SU-DHL-6 (cell line): ENCODE results near the gene PARP14.

Source experiments
- H2AFZ ChIP-seq: fragments of 200-600 bp; sonication (generic); 2 replicates; pipeline ENCODE4 v1.6.1; 2014; ENCODE audit warnings: low read depth, mild to moderate bottlenecking, moderate library complexity, mixed read lengths, antibody characterized with exemption, low read length; ENCODE audit not compliant: severe bottlenecking
- H3F3A ChIP-seq: fragments of 200-600 bp; shearing (Covaris generic); 2 replicates; pipeline ENCODE4 v1.6.0; 2016; ENCODE audit warnings: antibody characterized with exemption, mild to moderate bottlenecking; ENCODE audit not compliant: insufficient read depth
- H3K27ac ChIP-seq: fragments of 200-600 bp; sonication (generic); 2 replicates; pipeline ENCODE4 v1.5.1; 2016; ENCODE audit warnings: low read depth, mild to moderate bottlenecking, low read length, moderate library complexity, mixed read lengths
- H3K27me3 ChIP-seq: fragments of 200-600 bp; sonication (generic), shearing (Covaris generic); 2 replicates; pipeline ENCODE4 v1.6.0; 2014; ENCODE audit warnings: mild to moderate bottlenecking, low read length
- H3K36me3 ChIP-seq: fragments of 200-600 bp; sonication (generic); 2 replicates; pipeline ENCODE4 v1.6.1; 2014; ENCODE audit warnings: mild to moderate bottlenecking, low read length, mixed read lengths
- H3K4me2 ChIP-seq: fragments of 300-600, 200-600 bp; shearing (Covaris generic), sonication (generic); 2 replicates; pipeline ENCODE4 v1.6.0; 2014; ENCODE audit warnings: low read length, low read depth, mild to moderate bottlenecking; ENCODE audit not compliant: poor library complexity, severe bottlenecking
- H3K4me3 ChIP-seq: fragments of 200-600 bp; sonication (generic); 2 replicates; pipeline ENCODE4 v1.5.1; 2014; ENCODE audit warnings: antibody characterized with exemption, low read length, mild to moderate bottlenecking, mixed read lengths; ENCODE audit not compliant: insufficient read depth, poor library complexity, severe bottlenecking
- H3K79me2 ChIP-seq: fragments of 200-600 bp; sonication (generic); 2 replicates; pipeline ENCODE4 v1.6.1; 2014; ENCODE audit warnings: mild to moderate bottlenecking, low read length, moderate library complexity; ENCODE audit not compliant: insufficient read depth
- H3K9ac ChIP-seq: fragments of 200-600 bp; sonication (generic); 2 replicates; pipeline ENCODE4 v1.7.0; 2014; ENCODE audit warnings: mild to moderate bottlenecking, low read length
- H3K9me2 ChIP-seq: fragments of 200-600 bp; sonication (generic); replicated peaks from 2 replicates; pipeline ENCODE4 v1.6.1; 2014; ENCODE audit warnings: low read length; ENCODE audit not compliant: insufficient read depth
- H3K9me3 ChIP-seq: fragments of 200-600 bp; sonication (generic); 2 replicates; pipeline ENCODE4 v1.6.1; 2014; ENCODE audit warnings: low read length, mixed read lengths; ENCODE audit not compliant: insufficient read depth
- H4K20me1 ChIP-seq: fragments of 200-600 bp; sonication (generic); 2 replicates; pipeline ENCODE4 v1.6.1; 2014; ENCODE audit warnings: low read depth, mild to moderate bottlenecking, antibody characterized with exemption, low read length, moderate library complexity, mixed read lengths
- EZH2phosphoT487 ChIP-seq: fragments of 200-600 bp; sonication (generic), shearing (Covaris generic); conservative IDR thresholded peaks from 2 replicates; pipeline ENCODE4 v1.6.1; 2018; ENCODE audit warnings: mild to moderate bottlenecking, antibody characterized with exemption, low read length, moderate library complexity, mixed read lengths
- TF ChIP-seq, protein P1 (sequence below): fragments of 200-600 bp; sonication (generic); IDR thresholded peaks from one replicate; pipeline ENCODE4 v1.5.1; 2017; ENCODE audit warnings: antibody characterized with exemption, mild to moderate bottlenecking, low read length, moderate library complexity; ENCODE audit not compliant: insufficient read depth, poor library complexity, severe bottlenecking

PARP14 gene

DNA sequence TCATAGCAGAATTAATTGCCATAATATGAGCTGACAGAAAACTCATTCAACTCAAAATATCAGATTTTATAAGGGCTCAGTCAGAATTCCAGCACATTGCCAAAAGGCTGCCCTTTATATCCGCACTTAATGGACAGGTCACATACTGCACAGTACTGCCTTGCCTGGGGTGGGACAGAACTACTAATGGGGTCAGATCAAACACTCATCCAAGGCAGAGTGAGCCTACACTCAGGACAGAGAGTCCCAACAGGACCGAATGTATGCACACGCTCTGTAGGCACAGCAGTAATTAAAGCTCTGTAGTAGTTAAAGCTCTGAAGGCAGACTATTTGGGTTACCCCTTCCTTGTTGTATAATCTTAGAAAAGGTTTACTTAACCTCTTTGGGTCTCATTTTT is 85.8 kb downstream of the PARP14 start:
- Histone ChIP-seq H3K36me3 (no peaks in the 10 kb centered on the region), H3K9ac (no peak overlapping the region), H2AFZ (no peak overlapping the region), H3K27ac (no peak overlapping the region), H3F3A (no peaks in the 10 kb centered on the region), H3K4me2 (no peak overlapping the region), H3K27me3 (no peaks in the 10 kb centered on the region), H3K79me2 (no peaks in the 10 kb centered on the region), H3K9me3 (no peaks in the 10 kb centered on the region), H3K9me2 (no peaks in the 10 kb centered on the region), H3K4me3 (no peak overlapping the region), H4K20me1 (no peaks in the 10 kb centered on the region)
- no peak for TF ChIP-seq EZH2phosphoT487
- TF ChIP-seq, protein P1, sequence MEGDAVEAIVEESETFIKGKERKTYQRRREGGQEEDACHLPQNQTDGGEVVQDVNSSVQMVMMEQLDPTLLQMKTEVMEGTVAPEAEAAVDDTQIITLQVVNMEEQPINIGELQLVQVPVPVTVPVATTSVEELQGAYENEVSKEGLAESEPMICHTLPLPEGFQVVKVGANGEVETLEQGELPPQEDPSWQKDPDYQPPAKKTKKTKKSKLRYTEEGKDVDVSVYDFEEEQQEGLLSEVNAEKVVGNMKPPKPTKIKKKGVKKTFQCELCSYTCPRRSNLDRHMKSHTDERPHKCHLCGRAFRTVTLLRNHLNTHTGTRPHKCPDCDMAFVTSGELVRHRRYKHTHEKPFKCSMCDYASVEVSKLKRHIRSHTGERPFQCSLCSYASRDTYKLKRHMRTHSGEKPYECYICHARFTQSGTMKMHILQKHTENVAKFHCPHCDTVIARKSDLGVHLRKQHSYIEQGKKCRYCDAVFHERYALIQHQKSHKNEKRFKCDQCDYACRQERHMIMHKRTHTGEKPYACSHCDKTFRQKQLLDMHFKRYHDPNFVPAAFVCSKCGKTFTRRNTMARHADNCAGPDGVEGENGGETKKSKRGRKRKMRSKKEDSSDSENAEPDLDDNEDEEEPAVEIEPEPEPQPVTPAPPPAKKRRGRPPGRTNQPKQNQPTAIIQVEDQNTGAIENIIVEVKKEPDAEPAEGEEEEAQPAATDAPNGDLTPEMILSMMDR, result no peak

DNA sequence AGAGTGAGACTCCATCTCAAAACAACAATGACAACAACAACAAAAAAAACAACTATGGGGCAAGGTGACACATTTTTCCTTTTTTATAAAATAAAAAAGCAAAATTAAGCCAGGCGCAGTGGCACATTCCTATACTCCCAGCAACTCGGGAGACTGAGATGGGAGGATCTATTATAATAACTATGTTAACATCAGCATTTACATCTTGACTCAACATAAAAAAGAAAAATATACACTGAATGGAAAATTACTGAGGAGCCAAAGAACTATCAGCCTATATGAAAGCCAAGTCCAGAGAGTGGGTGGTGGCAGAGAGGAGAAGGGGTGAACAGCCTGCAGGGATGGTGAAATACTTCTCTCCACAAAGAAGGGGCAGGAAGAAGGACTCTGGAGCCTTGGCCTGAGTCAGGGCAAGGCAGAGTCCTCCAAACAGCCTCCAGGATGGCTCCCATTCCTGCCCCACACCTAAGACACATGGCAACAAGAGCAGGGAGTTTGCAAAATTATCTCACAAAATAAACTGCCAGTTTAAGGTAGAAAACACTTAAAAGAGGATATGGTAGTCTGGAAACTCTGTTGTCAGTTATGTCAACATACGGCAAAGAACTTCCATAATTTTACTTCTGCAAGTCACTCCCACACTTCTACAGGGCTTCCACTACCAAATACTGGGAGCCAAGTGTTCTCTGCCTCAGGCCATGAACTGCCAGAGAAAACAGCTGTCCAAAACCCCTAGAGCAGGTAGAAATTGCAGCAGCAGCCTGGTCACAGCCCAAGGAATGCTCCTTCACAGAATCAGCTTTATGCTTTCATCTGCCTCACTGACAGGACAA is 87.1 kb downstream of the PARP14 start:
- Histone ChIP-seq H3K79me2 (no peaks in the 10 kb centered on the region), H2AFZ (no peak overlapping the region)

DNA sequence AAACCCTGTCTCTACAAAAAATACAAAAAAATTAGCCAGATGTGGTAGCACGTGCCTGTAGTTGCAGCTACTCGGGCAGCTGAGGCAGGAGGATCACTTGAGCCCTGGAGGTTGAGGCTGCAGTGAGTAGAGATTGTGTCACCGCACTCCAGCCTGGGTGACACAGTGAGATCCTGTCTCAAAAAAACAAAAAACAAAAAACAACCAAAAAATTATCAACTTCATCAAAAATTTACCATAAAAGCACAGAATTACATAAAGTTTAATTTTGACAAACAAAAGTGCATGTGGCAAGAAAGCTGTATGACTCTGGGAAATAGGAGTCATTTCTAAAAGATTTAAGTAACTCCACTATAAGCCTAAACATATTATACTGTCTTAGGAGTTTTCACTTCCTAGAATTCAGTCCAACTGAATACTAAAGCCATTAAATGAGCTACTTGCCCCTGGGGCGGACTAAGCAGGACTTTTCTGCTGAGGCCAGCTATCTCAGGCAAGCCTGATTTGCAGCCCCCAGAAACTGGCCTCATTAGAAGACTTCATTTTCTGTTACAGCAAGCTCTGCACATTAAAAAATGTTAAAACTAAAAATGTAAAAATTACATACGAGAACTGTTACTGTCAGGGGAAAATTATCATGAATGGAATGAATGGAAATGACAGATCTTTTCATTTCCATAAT is 90.0 kb downstream of the PARP14 start:
- no peak for TF ChIP-seq EZH2phosphoT487
- TF ChIP-seq, protein P1, result no peak
- Histone ChIP-seq H3K79me2 (no peaks in the 10 kb centered on the region), H2AFZ (no peak overlapping the region), H3K27me3 (no peaks in the 10 kb centered on the region), H3K4me2 (no peak overlapping the region), H4K20me1 (no peaks in the 10 kb centered on the region), H3K27ac (no peak overlapping the region), H3K36me3 (no peaks in the 10 kb centered on the region), H3K9me2 (no peaks in the 10 kb centered on the region), H3K4me3 (no peak overlapping the region), H3K9ac (no peak overlapping the region), H3F3A (no peaks in the 10 kb centered on the region), H3K9me3 (no peaks in the 10 kb centered on the region)

More for the DNA sequence above, 87.1 kb downstream of the PARP14 start:
- Histone ChIP-seq H3K9me2 (no peaks in the 10 kb centered on the region), H3K9me3 (no peaks in the 10 kb centered on the region), H3F3A (no peaks in the 10 kb centered on the region), H3K36me3 (no peaks in the 10 kb centered on the region), H4K20me1 (no peaks in the 10 kb centered on the region), H3K27me3 (no peaks in the 10 kb centered on the region), H3K4me3 (no peak overlapping the region), H3K27ac (no peak overlapping the region), H3K4me2 (no peak overlapping the region), H3K9ac (no peak overlapping the region)
- TF ChIP-seq EZH2phosphoT487, result no peak
- TF ChIP-seq, protein P1, result no peak
